Mesenchymal stem cell (in vitro differentiated cells and primary cell): ENCODE data around the gene PYGO2.

Experiments
- DNase-seq: peaks from one replicate; pipeline ENCODE4 v3.0.0-alpha.2; 2013
- H2AFZ ChIP-seq: one replicate; pipeline ENCODE4 v1.6.1; 2013; ENCODE audit warnings: low read depth, mild to moderate bottlenecking, control low read depth, inconsistent platforms, low read length, moderate library complexity
- H2AK5ac ChIP-seq: 2 replicates; pipeline ENCODE4 v1.6.1; 2013; ENCODE audit warnings: low read length, moderate library complexity, mild to moderate bottlenecking, inconsistent platforms; ENCODE audit not compliant: severe bottlenecking
- H2BK120ac ChIP-seq: one replicate; pipeline ENCODE4 v1.6.1; 2013; ENCODE audit warnings: low read depth, mild to moderate bottlenecking, inconsistent platforms, low read length, moderate library complexity
- H2BK12ac ChIP-seq, 2 experiments: one replicate each; pipeline ENCODE4 v1.6.1; 2013; ENCODE audit warnings: inconsistent platforms in 2 of 2, low read length in 2 of 2, mild to moderate bottlenecking in 2 of 2, moderate library complexity in 2 of 2, control low read depth in 1 of 2
- H2BK15ac ChIP-seq: one replicate; pipeline ENCODE4 v1.6.1; 2013; ENCODE audit warnings: mild to moderate bottlenecking, low read depth, inconsistent platforms; ENCODE audit not compliant: poor library complexity, severe bottlenecking
- H2BK5ac ChIP-seq: 2 replicates; pipeline ENCODE4 v1.6.1; 2013; ENCODE audit warnings: low read depth, mild to moderate bottlenecking, low read length, control low read depth, inconsistent platforms; ENCODE audit not compliant: poor library complexity, severe bottlenecking
- H3K14ac ChIP-seq, 2 experiments: one replicate each; pipeline ENCODE4 v1.6.1; 2013; ENCODE audit warnings: inconsistent platforms in 2 of 2, low read length in 2 of 2, control low read depth in 1 of 2, mild to moderate bottlenecking in 1 of 2, moderate library complexity in 1 of 2
- H3K18ac ChIP-seq, 2 experiments: one replicate each; pipeline ENCODE4 v1.6.1; 2013; ENCODE audit warnings: inconsistent platforms in 2 of 2, low read length in 2 of 2, control low read depth in 1 of 2, low read depth in 1 of 2, mild to moderate bottlenecking in 1 of 2
- H3K23ac ChIP-seq, 2 experiments: one replicate each; pipeline ENCODE4 v1.6.1; 2013; ENCODE audit warnings: inconsistent platforms in 2 of 2, low read length in 2 of 2, mild to moderate bottlenecking in 2 of 2, moderate library complexity in 2 of 2, control low read depth in 1 of 2
- H3K27ac ChIP-seq: 2 replicates; pipeline ENCODE4 v1.5.1; 2013; ENCODE audit warnings: mild to moderate bottlenecking, moderate library complexity, low read length, control low read depth, inconsistent platforms; ENCODE audit not compliant: poor library complexity, severe bottlenecking
- H3K27me3 ChIP-seq, 2 experiments: 2 replicates each; pipeline versions ENCODE4 v1.6.1 to v1.7.0; 2013; ENCODE audit warnings: low read length in 2 of 2, mild to moderate bottlenecking in 2 of 2, moderate library complexity in 2 of 2, control low read depth in 1 of 2, inconsistent platforms in 1 of 2; ENCODE audit not compliant: control insufficient read depth in 1 of 2, insufficient read depth in 1 of 2
- H3K36me3 ChIP-seq, 2 experiments: 2 replicates each; pipeline versions ENCODE4 v1.6.1 to v1.7.0; 2013; ENCODE audit warnings: low read length in 2 of 2, control low read depth in 1 of 2, inconsistent platforms in 1 of 2, low read depth in 1 of 2, mild to moderate bottlenecking in 1 of 2; ENCODE audit not compliant: insufficient read depth in 2 of 2, control insufficient read depth in 1 of 2
- H3K4ac ChIP-seq, 2 experiments: one replicate each; pipeline ENCODE4 v1.6.1; 2013; ENCODE audit warnings: inconsistent platforms in 2 of 2, low read length in 2 of 2, mild to moderate bottlenecking in 2 of 2, moderate library complexity in 2 of 2, control low read depth in 1 of 2, low read depth in 1 of 2
- H3K4me1 ChIP-seq: 2 replicates; pipeline ENCODE4 v1.6.1; 2013; ENCODE audit warnings: low read depth, low read length, control low read depth; ENCODE audit not compliant: control insufficient read depth, insufficient read depth
- H3K4me2 ChIP-seq: 2 replicates; pipeline ENCODE4 v1.6.1; 2013; ENCODE audit warnings: low read length, mild to moderate bottlenecking, inconsistent platforms; ENCODE audit not compliant: poor library complexity, severe bottlenecking
- H3K4me3 ChIP-seq, 2 experiments: 2 replicates each; pipeline versions ENCODE4 v1.5.1 to v1.7.0; 2013; ENCODE audit warnings: low read length in 2 of 2, mild to moderate bottlenecking in 2 of 2, control low read depth in 1 of 2, low read depth in 1 of 2; ENCODE audit not compliant: insufficient read depth in 1 of 2
- H3K79me1 ChIP-seq: replicated peaks from 2 replicates; pipeline ENCODE4 v1.6.1; 2013; ENCODE audit warnings: mild to moderate bottlenecking, control low read depth, low read length, inconsistent platforms; ENCODE audit not compliant: poor library complexity, severe bottlenecking
- H3K9ac ChIP-seq: 2 replicates; pipeline ENCODE4 v1.7.0; 2013; ENCODE audit warnings: mild to moderate bottlenecking, low read length, moderate library complexity
- H3K9me3 ChIP-seq: 2 replicates; pipeline ENCODE4 v1.7.0; 2013; ENCODE audit warnings: mild to moderate bottlenecking, low read length; ENCODE audit not compliant: control insufficient read depth
- H4K8ac ChIP-seq: one replicate; pipeline ENCODE4 v1.6.1; 2013; ENCODE audit warnings: inconsistent platforms, mild to moderate bottlenecking, low read length, moderate library complexity
- H4K91ac ChIP-seq: one replicate; pipeline ENCODE4 v1.6.1; 2013; ENCODE audit warnings: mild to moderate bottlenecking, low read length, inconsistent platforms
- WGBS: methylation state at CpG from one replicate; pipeline ENCODE4 v1.1.7; 2013; ENCODE audit warnings: mixed read lengths; 5-methylcytosine and 5-hydroxymethylcytosine counted together

The PYGO2 gene

DNA sequence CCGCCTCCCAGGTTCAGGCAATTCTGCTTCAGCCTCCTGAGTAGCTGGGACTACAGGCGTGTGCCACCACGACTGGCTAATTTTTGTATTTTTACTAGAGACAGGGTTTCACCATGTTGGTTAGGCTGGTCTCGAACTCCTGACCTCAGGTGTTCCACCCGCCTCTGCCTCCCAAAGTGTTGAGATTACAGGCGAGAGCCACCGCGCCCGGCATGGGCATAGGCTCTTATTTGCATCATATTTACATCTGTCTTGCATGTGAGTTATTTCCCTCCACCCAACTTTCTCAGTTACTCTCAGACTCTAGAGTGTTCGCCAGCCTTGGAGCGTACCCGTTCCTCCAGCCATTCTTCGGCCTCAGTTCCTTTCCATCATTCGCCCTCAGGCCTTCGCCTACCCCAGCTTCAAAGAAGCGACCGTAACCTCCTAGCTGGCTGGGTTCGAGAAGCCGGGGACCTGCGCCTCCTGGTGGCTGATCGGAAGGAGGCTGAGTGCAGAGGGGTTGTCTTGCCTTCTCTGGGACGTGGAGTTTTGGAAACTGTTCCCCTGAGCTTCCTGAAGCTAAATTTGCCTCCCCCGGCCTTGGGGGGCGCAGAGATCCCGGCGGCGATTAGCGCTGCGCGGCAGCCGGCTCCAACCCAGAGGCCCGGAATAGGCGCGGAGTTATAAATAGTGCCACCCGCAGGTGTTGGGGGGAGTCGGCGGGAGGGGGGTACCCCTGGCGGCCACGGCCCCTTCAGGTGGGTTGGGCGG, 37.4 kb upstream of the PYGO2 start:
- H3K23ac ChIP-seq = no peak overlapping the region
- peak overlapping the region in 1 of 2 experiments; percentile 49 for H3K18ac ChIP-seq
- peak overlapping the region in 1 of 2 experiments; percentile 63 for H3K4me3 ChIP-seq
- H4K8ac ChIP-seq = peak overlapping the region; percentile 27
- peak overlapping the region; percentile 66 for H3K9ac ChIP-seq
- 33% methylated on average over 26 of the region's 40 CpGs for WGBS
- no peaks in the 10 kb centered on the region for H3K27me3 ChIP-seq
- no peak overlapping the region for H4K91ac ChIP-seq
- peak overlapping the region; percentile 95 for H3K4me2 ChIP-seq
- DNase-seq = peak; percentile 62
- H3K79me1 ChIP-seq = peaks cover 7% of the 10 kb centered on the region
- peak overlapping the region; percentile 76 for H2BK120ac ChIP-seq
- no peak overlapping the region for H3K4ac ChIP-seq
- H3K9me3 ChIP-seq = no peaks in the 10 kb centered on the region
- H2BK5ac ChIP-seq = no peak overlapping the region
- no peak overlapping the region for H2BK15ac ChIP-seq
- no peaks in the 10 kb centered on the region for H3K36me3 ChIP-seq
- no peak overlapping the region for H3K14ac ChIP-seq
- peak overlapping the region in 1 of 2 experiments; percentile 37 for H2BK12ac ChIP-seq
- H3K4me1 ChIP-seq = peaks cover 20% of the 10 kb centered on the region
- H3K27ac ChIP-seq = no peak overlapping the region
- H2AK5ac ChIP-seq = no peak overlapping the region
- no peak overlapping the region for H2AFZ ChIP-seq

DNA sequence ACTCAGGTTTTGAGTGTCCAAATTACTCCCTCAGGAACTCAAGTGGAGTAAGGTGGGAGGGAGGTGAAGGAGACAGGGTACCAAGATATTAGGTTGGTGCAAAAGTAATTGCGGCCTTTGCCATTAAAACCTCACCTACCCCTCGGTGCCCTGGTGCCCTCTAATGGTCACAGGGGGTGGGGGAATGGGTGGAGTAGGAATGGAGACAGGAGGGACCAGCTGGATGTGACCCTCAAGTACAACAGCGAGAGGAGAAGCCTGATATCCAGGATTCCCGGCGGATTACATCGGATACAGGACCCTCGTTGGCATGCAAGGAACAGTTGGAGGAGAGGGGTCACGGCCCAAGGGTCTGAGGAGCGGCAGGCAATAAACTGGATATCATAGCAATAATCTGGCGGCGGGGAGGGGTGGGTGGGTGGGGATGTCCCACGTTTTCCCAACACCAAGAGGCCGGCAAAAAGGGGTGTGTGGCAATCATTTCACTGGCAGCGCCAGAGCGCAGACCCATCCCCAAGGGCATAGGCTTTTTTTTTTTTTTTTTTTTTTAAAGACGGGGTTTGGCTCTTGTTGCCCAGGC, 36.7 kb upstream of the PYGO2 start:
- Histone ChIP-seq H3K36me3 (peaks cover 0 to 4% of the 10 kb centered on the region in 2 experiments), H3K4me1 (peaks cover 24% of the 10 kb centered on the region), H2BK5ac (no peak overlapping the region), H4K91ac (no peak overlapping the region), H3K23ac (peak overlapping the region in 1 of 2 experiments; percentile 15), H3K9ac (peak overlapping the region; percentile 66), H2BK12ac (peak overlapping the region in 1 of 2 experiments; percentile 55), H3K4ac (no peak overlapping the region), H3K18ac (no peak overlapping the region), H2AFZ (no peak overlapping the region), H3K14ac (no peak overlapping the region), H3K9me3 (no peaks in the 10 kb centered on the region), H2BK15ac (no peak overlapping the region), H2AK5ac (peak overlapping the region; percentile 17), H3K4me2 (no peak overlapping the region), H3K79me1 (peaks cover 7% of the 10 kb centered on the region), H2BK120ac (no peak overlapping the region), H3K27me3 (no peaks in the 10 kb centered on the region), H3K4me3 (no peak overlapping the region), H4K8ac (no peak overlapping the region), H3K27ac (no peak overlapping the region)
- WGBS = 92% methylated on average over 14 of the region's 16 CpGs
- DNase-seq = no peak

- H3K9ac ChIP-seq = no peak overlapping the region
- H2AFZ ChIP-seq = no peak overlapping the region
- H2AK5ac ChIP-seq = no peak overlapping the region
- WGBS = 90% methylated on average over 15 of the region's 15 CpGs
- no peaks in the 10 kb centered on the region for H3K9me3 ChIP-seq
- H3K4ac ChIP-seq = peak overlapping the region in 1 of 2 experiments; percentile 51
- peaks cover 7% of the 10 kb centered on the region for H3K79me1 ChIP-seq
- no peak overlapping the region for H3K4me2 ChIP-seq
- H3K14ac ChIP-seq = no peak overlapping the region
- no peak overlapping the region for H4K91ac ChIP-seq
- no peak overlapping the region for H3K18ac ChIP-seq
- H2BK5ac ChIP-seq = no peak overlapping the region
- no peak for DNase-seq
- H3K4me3 ChIP-seq = no peak overlapping the region
- H4K8ac ChIP-seq = no peak overlapping the region
- H3K23ac ChIP-seq = no peak overlapping the region
- H3K27me3 ChIP-seq = no peaks in the 10 kb centered on the region
- H2BK15ac ChIP-seq = no peak overlapping the region
- no peak overlapping the region for H3K27ac ChIP-seq
- no peak overlapping the region for H2BK120ac ChIP-seq
- H3K4me1 ChIP-seq = peaks cover 30% of the 10 kb centered on the region
- peaks cover 3 to 10% of the 10 kb centered on the region in 2 experiments for H3K36me3 ChIP-seq
- peak overlapping the region in 1 of 2 experiments; percentile 24 for H2BK12ac ChIP-seq
Measured at GRCh38 chr1:154996966-154997701, 35.6 kb upstream of the PYGO2 start.
